ENCODE measurements around the gene MGRN1.

Gene MGRN1

DNA sequence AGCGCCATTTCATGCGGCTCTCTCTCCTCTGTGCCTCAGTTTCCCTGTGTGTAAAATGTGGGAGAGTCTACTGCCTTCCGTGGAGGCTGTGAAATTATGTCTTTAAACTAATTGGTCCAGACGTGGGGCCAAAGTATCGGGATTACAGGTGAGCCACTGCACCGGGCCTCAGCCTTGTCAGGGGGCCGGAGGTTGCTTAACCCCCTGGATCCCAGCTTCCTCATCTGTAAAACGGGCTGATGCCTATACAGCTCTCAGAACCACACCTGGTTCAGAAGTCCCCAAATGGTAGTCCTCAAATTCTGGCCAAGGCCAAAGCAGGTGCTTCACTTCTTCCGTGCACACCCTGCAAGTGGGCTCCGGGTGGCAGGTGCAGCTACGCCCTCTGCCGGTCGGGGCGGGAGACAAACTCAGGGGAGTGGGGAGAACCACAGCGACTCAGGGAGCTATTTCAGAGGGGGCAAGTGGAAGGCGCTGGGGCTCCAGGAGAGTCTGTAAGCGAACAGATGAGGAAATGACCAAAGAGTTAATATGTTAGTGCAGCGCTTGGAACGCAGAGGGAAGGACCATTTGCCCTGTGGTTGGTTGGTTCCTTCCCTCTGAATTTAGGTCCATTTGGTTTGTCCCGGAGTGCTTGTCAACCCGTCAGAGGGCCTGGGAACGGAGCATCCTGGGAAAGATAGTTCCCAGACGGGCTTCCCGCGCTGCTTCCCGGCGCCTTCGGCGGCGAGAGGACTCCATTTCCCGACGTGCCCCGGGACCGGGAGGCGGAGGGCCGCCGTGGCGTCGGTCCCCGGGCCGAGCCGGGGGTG, at the start of gene MGRN1:
MGRN1 (plus strand) TSS at position 812 of the 812 bp plus-strand sequence. CDS start 135 bp downstream, outside the sequence.
- peak; percentile 97 for DNase-seq (ENCODE audit: low read depth, low spot score)

DNA sequence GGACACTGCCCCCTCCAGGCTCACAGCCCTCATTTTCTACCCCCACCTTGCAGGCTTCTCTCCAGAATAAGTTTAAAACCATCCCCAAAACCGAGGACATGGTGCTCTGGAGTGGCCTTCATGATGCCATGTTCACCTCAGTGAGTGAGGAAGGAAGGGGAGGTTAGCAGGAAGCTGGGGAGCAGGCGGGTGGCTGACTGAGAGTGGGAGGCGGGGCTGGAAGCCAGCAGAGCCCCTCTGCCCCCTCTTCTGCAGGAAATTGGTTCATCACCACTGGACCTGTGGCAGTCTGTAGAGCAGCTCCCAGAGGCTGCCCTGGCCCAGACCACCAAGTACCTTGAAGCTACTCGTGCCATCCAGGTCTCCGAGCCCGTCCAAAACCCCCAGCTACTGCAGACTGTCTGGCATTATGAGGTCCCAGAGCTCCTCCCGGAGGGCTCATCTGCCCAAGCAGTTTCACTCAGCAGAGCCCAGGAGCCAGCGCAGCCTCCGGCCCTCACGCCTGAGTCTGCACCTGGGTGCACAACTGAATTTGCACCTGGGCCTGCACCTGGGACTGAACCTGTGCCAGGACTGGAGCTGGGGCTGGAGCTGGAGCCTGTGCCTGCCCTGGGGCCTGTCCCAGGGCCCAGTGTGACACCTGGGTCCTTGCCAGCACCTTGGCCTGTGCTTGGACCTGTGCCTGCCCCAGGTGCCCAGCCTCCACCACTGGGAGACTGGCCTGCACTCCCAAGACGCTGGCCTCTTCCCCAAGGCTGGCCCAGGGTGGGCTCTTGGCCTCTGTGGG, 49.5 kb upstream of the MGRN1 start:
- DNase-seq (ENCODE audit: low read depth, low spot score), result no peak

GRCh38 chr16:4576008-4576407, 48.6 kb upstream of the MGRN1 start:
- no peak for DNase-seq (ENCODE audit: low read depth, low spot score)

- DNase-seq (ENCODE audit: low read depth, low spot score), result no peak
These were observed 45.6 kb upstream of the MGRN1 start for GRCh38 chr16:4578961-4579530.

- no peak for DNase-seq (ENCODE audit: low read depth, low spot score)
These were observed 44.4 kb upstream of the MGRN1 start for GRCh38 chr16:4580250-4580649.

DNA sequence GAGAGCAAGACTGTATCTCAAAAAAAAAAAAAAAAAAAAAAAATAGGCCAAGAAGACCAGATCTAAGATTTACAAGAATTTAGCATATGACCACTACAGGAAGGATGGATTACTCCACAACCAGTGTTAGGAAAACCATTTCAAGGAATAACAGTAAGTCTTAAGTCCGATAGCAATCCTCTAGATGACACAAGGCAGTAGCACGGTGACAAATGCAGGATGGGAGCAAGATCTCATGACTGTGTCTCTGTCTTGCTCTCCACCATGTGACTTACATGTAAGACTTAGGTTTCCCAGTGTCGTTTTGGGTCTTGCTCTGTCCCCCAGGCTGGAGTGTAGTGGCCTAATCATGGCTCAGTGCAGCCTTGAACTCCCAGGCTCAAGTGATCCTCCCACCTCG, 40.7 kb upstream of the MGRN1 start:
- DNase-seq (ENCODE audit: low read depth, low spot score), result no peak

- DNase-seq (ENCODE audit: low read depth, low spot score), result no peak
These were observed 38.3 kb upstream of the MGRN1 start for GRCh38 chr16:4586291-4586690.

- DNase-seq (ENCODE audit: low read depth, low spot score), result no peak
These were observed 36.2 kb upstream of the MGRN1 start for GRCh38 chr16:4588386-4588785.

DNA sequence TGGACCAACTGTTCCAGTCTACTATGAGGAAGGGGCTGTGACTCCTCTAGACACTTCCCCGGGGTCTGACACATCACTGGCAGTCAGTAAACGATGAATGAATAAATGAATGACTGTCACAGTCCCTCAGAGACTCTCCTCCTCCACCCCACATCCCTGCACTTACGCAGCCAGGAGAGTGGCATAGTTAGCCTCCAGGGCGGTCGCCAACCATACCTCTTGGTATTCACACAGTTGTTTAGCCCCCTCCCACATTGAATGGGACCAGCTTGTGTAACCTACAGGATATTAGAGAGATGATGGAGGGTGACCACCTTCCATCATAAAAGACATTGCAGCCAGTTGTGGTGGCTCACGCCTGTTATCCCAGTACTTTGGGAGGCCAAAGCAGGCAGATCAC, 35.7 kb upstream of the MGRN1 start:
- DNase-seq (ENCODE audit: low read depth, low spot score), result no peak

- no peak for DNase-seq (ENCODE audit: low read depth, low spot score)
These were observed 33.4 kb upstream of the MGRN1 start for GRCh38 chr16:4591191-4591590.

GRCh38 chr16:4591706-4592470, 32.7 kb upstream of the MGRN1 start:
- no peak for DNase-seq (ENCODE audit: low read depth, low spot score)

GRCh38 chr16:4593086-4593485, 31.5 kb upstream of the MGRN1 start:
- peak; percentile 70 for DNase-seq (ENCODE audit: low read depth, low spot score)

GRCh38 chr16:4594433-4595410, 29.9 kb upstream of the MGRN1 start:
- DNase-seq (ENCODE audit: low read depth, low spot score), result peak; percentile 0

GRCh38 chr16:4597174-4597573, 27.5 kb upstream of the MGRN1 start:
- DNase-seq (ENCODE audit: low read depth, low spot score), result no peak

GRCh38 chr16:4599037-4599436, 25.6 kb upstream of the MGRN1 start:
- DNase-seq (ENCODE audit: low read depth, low spot score), result no peak

DNA sequence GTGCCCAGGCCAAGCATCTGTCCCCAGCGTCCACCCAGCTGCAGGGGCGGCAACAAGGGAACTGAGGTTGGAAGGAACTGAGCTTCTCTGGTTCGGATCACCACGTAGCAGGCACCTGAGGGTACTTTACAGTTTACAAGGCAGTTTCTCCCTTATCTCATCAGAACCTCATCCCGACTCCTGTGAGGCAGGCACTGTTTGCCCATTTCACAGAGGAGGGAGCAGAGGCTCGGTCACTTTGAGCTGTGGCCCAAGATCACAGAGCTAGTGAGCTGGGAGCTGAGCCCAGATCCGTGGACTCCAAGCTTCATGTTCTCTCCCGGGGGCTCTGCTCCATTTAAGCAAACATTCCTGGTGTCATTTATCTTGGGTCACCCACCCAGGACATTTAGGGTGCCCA, 25.1 kb upstream of the MGRN1 start:
- no peak for DNase-seq (ENCODE audit: low read depth, low spot score)

GRCh38 chr16:4601036-4601863, 23.4 kb upstream of the MGRN1 start:
- DNase-seq (ENCODE audit: low read depth, low spot score), result no peak

DNA sequence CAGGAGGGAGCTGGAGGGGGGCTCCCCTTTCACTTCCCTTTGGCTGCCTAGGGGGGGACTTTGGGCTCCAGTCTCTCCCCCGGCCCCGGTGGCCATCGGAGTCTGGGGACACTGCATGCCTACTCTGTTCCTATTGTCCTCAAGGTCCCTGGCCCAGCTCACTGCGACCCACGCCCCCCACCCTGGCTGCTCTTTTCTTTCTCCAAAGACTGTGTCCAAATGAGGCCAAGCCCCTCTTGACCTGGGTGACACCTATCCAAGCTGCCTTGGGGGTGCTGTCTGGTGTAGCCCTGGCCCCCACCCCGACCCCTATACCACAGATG, 22.8 kb upstream of the MGRN1 start:
- no peak for DNase-seq (ENCODE audit: low read depth, low spot score)

DNA sequence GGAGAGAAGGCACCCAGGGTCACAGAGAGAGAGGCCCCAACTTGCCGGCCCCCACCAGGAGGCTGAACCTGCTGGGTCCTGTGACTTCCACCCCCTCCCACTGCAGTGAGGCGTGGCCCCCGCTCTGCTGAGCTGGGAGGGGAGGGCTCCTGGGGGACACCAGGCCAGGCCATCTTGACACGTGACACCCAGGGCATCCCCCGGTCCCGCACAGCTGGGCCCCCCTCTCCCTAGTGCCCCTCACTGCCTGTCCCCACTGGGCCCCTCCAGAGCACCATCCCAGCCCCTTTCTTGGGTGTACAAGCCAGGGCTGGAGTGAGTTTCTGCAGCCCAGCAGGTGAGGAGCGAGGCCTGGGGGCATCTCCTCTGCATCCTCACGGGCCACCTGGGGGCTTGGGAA, 22.3 kb upstream of the MGRN1 start:
- DNase-seq (ENCODE audit: low read depth, low spot score), result no peak

GRCh38 chr16:4603624-4604170, 20.9 kb upstream of the MGRN1 start:
- DNase-seq (ENCODE audit: low read depth, low spot score), result no peak

Measured in ELF-1 (cell line).